Left ventricle myocardium inferior (tissue), 1 donor: ENCODE results near the gene CPPED1. TPM values are rescaled to one million over a fixed set of nuclear protein-coding genes. Genes with fewer than 3 reads are reported as not detected.

ENCODE experiments used
- DNase-seq: peaks from one replicate; pipeline ENCODE4 v3.0.0-alpha.2; 2020
- H3K27ac ChIP-seq: fragments of 200-600 bp; replicated peaks from 2 replicates; pipeline ENCODE4 v1.8.0; 2021
- H3K27me3 ChIP-seq: fragments of 200-600 bp; 2 replicates; pipeline ENCODE4 v1.8.0; 2021; ENCODE audit warnings: low read depth
- H3K36me3 ChIP-seq: fragments of 200-600 bp; 2 replicates; pipeline ENCODE4 v1.8.0; 2021
- H3K4me1 ChIP-seq: fragments of 200-600 bp; 2 replicates; pipeline ENCODE4 v1.8.0; 2021
- H3K4me3 ChIP-seq: fragments of 200-600 bp; 2 replicates; pipeline ENCODE4 v1.8.0; 2021; ENCODE audit warnings: mild to moderate bottlenecking, moderate library complexity
- H3K9me3 ChIP-seq: fragments of 200-600 bp; replicated peaks from 2 replicates; pipeline ENCODE4 v1.8.0; 2021
- CTCF ChIP-seq: fragments of 200-600 bp; IDR thresholded peaks from 2 replicates; pipeline ENCODE4 v1.8.0; 2021; ENCODE audit warnings: antibody characterized with exemption, mild to moderate bottlenecking, borderline replicate concordance
- intact Hi-C: fragments of 100-400 bp; cut with micrococcal nuclease; formaldehyde crosslinking; loops from one replicate; pipeline ENCODE4 v1.11.0; 2022
- total RNA-seq: library from RNA; stranded (reverse); fragmentation: NEBNext Ultra II Directional; extraction: Animal tissue kit (Norgen Biotek cat#: 25700); gene quantifications from one replicate; pipeline ENCODE4 v1.2.1, GENCODE V29; 2021
- donor health status: DM: no; HTN: yes; CAD: no; lungs with severe emphysema.

Gene CPPED1
- total RNA-seq, 1 donor from 2014 or later: 12.4 TPM

GRCh38 chr16:12653820-12654392 lies 149.8 kb downstream of the CPPED1 start:
- TF ChIP-seq CTCF: no peak
- Histone ChIP-seq H3K27ac (no peak overlapping the region), H3K4me1 (no peaks in the 10 kb centered on the region), H3K4me3 (no peak overlapping the region), H3K9me3 (peaks cover 22% of the 10 kb centered on the region), H3K27me3 (peaks cover 36% of the 10 kb centered on the region), H3K36me3 (peaks cover 5% of the 10 kb centered on the region)
- intact Hi-C loops: no loop called here
- DNase-seq: no peak

GRCh38 chr16:12652924-12653323 lies 150.8 kb downstream of the CPPED1 start:
- Histone ChIP-seq H3K27me3 (peaks cover 36% of the 10 kb centered on the region), H3K4me1 (no peaks in the 10 kb centered on the region), H3K27ac (no peak overlapping the region), H3K36me3 (peaks cover under 1% of the 10 kb centered on the region), H3K4me3 (no peak overlapping the region), H3K9me3 (peaks cover 12% of the 10 kb centered on the region)
- intact Hi-C loops: no loop called here
- DNase-seq: no peak
- TF ChIP-seq CTCF: no peak

- Histone ChIP-seq H3K27me3 (peaks cover 36% of the 10 kb centered on the region), H3K9me3 (peaks cover 2% of the 10 kb centered on the region), H3K4me1 (no peaks in the 10 kb centered on the region), H3K4me3 (no peak overlapping the region), H3K36me3 (no peaks in the 10 kb centered on the region), H3K27ac (no peak overlapping the region)
- no peak for DNase-seq
- intact Hi-C loops: no loop called here
- no peak for TF ChIP-seq CTCF
Measured at GRCh38 chr16:12651765-12652512, 151.7 kb downstream of the CPPED1 start.

- H3K4me1 ChIP-seq: no peaks in the 10 kb centered on the region
- no peaks in the 10 kb centered on the region for H3K9me3 ChIP-seq
- peaks cover 30% of the 10 kb centered on the region for H3K27me3 ChIP-seq
- intact Hi-C loops: no loop called here
- TF ChIP-seq CTCF: no peak
- H3K27ac ChIP-seq: no peak overlapping the region
- no peak overlapping the region for H3K4me3 ChIP-seq
- no peaks in the 10 kb centered on the region for H3K36me3 ChIP-seq
- DNase-seq: no peak
Measured at GRCh38 chr16:12649356-12649755, 154.3 kb downstream of the CPPED1 start.

- TF ChIP-seq CTCF: no peak
- Histone ChIP-seq H3K36me3 (no peaks in the 10 kb centered on the region), H3K27ac (no peak overlapping the region), H3K27me3 (peaks cover 16% of the 10 kb centered on the region), H3K4me1 (no peaks in the 10 kb centered on the region), H3K9me3 (peaks cover 5% of the 10 kb centered on the region), H3K4me3 (no peak overlapping the region)
- intact Hi-C loops: no loop called here
- no peak for DNase-seq
Measured at GRCh38 chr16:12646490-12647274, 157.0 kb downstream of the CPPED1 start.
